HFFc6 (cell line): ENCODE data around the gene ERC2. TPM values are rescaled to one million over a fixed set of nuclear protein-coding genes. Genes with fewer than 3 reads are reported as not detected.

ENCODE experiments used
- DNase-seq: peaks from one replicate; pipeline ENCODE4 v3.0.0-alpha.2; 2018
- H3K27ac Mint-ChIP-seq: 2 replicates; pipeline ENCODE4 v1.8.0; 2020; ENCODE audit warnings: mild to moderate bottlenecking, mixed read lengths
- H3K27me3 Mint-ChIP-seq: 2 replicates; pipeline ENCODE4 v1.8.0; 2021; ENCODE audit warnings: mild to moderate bottlenecking, moderate library complexity, mixed read lengths; ENCODE audit not compliant: insufficient read depth
- H3K36me3 Mint-ChIP-seq: 2 replicates; pipeline ENCODE4 v1.8.0; 2021; ENCODE audit warnings: low read depth, mixed read lengths
- H3K4me1 Mint-ChIP-seq: 2 replicates; pipeline ENCODE4 v1.8.0; 2020; ENCODE audit warnings: low read depth, mixed read lengths
- H3K4me3 Mint-ChIP-seq: 2 replicates; pipeline ENCODE4 v1.8.0; 2020; ENCODE audit warnings: mild to moderate bottlenecking, moderate library complexity, mixed read lengths
- H3K9me3 Mint-ChIP-seq: 2 replicates; pipeline ENCODE4 v1.8.0; 2020; ENCODE audit warnings: mild to moderate bottlenecking, mixed read lengths
- CTCF ChIP-seq: fragments of 200-600 bp; sonication (generic); IDR thresholded peaks from 2 replicates; pipeline ENCODE4 v1.5.0; 2021; ENCODE audit warnings: antibody characterized with exemption, mild to moderate bottlenecking
- total RNA-seq, 6 experiments: library from RNA; stranded (reverse); fragmentation: NEBNext Ultra II Directional; extraction: Animal tissue kit (Norgen Biotek cat#: 25700); gene quantifications; 2 replicates in 1 of 6; 3 replicates in 5 of 6; pipeline ENCODE4 v1.2.3, GENCODE V29; 2021

The ERC2 gene
- total RNA-seq, 6 experiments from 2014 or later, result 0.11 TPM; not detected in 5

DNA sequence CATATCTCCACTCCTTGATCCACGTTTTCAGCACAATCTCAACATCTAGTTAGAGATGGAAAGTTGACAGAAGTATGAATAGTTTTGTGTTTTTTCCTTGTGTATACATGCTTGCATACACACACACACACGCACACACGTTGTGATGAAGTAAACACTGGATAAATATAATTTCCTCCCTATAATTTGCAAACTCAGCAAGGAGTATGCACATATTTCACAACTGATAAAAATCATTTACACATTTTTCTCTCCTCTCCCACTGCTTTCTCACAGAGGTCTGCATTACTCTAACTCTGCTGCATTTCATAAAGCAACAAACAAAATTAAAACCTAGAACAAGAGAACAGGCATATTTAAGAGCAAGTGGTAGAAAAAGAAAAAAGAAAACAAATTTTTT is 320.9 kb downstream of the ERC2 start:
- Mint-ChIP-seq H3K27me3 (no peaks in the 10 kb centered on the region; the same call in none of the 2 replicates), H3K36me3 (no peaks in the 10 kb centered on the region), H3K27ac (no peak overlapping the region), H3K9me3 (no peaks in the 10 kb centered on the region), H3K4me1 (no peaks in the 10 kb centered on the region), H3K4me3 (no peak overlapping the region)
- no peak for DNase-seq
- no peak for TF ChIP-seq CTCF

GRCh38 chr3:56145410-56145809 is 322.9 kb downstream of the ERC2 start:
- no peak for DNase-seq
- Mint-ChIP-seq H3K9me3 (no peaks in the 10 kb centered on the region), H3K27ac (no peak overlapping the region), H3K4me3 (no peak overlapping the region), H3K27me3 (no peaks in the 10 kb centered on the region; the same call in 1 of the 2 replicates), H3K36me3 (no peaks in the 10 kb centered on the region), H3K4me1 (no peaks in the 10 kb centered on the region)
- TF ChIP-seq CTCF, result no peak

- H3K27ac Mint-ChIP-seq, result no peak overlapping the region
- DNase-seq, result no peak
- no peak for TF ChIP-seq CTCF
Observed at GRCh38 chr3:56144805-56145204, 323.5 kb downstream of the ERC2 start.

GRCh38 chr3:56137415-56137814 is 330.9 kb downstream of the ERC2 start:
- Mint-ChIP-seq H3K9me3 (no peaks in the 10 kb centered on the region), H3K4me3 (no peak overlapping the region), H3K27me3 (no peaks in the 10 kb centered on the region; the same call in 1 of the 2 replicates), H3K36me3 (no peaks in the 10 kb centered on the region), H3K27ac (no peak overlapping the region), H3K4me1 (peaks cover 20% of the 10 kb centered on the region)
- no peak for DNase-seq
- TF ChIP-seq CTCF, result no peak

More at GRCh38 chr3:56144805-56145204, 323.5 kb downstream of the ERC2 start:
- H3K36me3 Mint-ChIP-seq, result no peaks in the 10 kb centered on the region
- H3K9me3 Mint-ChIP-seq, result no peaks in the 10 kb centered on the region
- H3K4me1 Mint-ChIP-seq, result no peaks in the 10 kb centered on the region
- H3K27me3 Mint-ChIP-seq, result no peaks in the 10 kb centered on the region; the same call in 1 of the 2 replicates
- H3K4me3 Mint-ChIP-seq, result no peak overlapping the region

GRCh38 chr3:56136514-56136913 is 331.8 kb downstream of the ERC2 start:
- H3K27ac Mint-ChIP-seq, result no peak overlapping the region

More at GRCh38 chr3:56136514-56136913, 331.8 kb downstream of the ERC2 start:
- Mint-ChIP-seq H3K4me3 (no peak overlapping the region), H3K4me1 (peaks cover 29% of the 10 kb centered on the region), H3K27me3 (no peaks in the 10 kb centered on the region; the same call in 1 of the 2 replicates), H3K9me3 (no peaks in the 10 kb centered on the region), H3K36me3 (no peaks in the 10 kb centered on the region)
- no peak for DNase-seq
- no peak for TF ChIP-seq CTCF
